ENCODE data around the gene SYNJ2.

Gene SYNJ2

DNA sequence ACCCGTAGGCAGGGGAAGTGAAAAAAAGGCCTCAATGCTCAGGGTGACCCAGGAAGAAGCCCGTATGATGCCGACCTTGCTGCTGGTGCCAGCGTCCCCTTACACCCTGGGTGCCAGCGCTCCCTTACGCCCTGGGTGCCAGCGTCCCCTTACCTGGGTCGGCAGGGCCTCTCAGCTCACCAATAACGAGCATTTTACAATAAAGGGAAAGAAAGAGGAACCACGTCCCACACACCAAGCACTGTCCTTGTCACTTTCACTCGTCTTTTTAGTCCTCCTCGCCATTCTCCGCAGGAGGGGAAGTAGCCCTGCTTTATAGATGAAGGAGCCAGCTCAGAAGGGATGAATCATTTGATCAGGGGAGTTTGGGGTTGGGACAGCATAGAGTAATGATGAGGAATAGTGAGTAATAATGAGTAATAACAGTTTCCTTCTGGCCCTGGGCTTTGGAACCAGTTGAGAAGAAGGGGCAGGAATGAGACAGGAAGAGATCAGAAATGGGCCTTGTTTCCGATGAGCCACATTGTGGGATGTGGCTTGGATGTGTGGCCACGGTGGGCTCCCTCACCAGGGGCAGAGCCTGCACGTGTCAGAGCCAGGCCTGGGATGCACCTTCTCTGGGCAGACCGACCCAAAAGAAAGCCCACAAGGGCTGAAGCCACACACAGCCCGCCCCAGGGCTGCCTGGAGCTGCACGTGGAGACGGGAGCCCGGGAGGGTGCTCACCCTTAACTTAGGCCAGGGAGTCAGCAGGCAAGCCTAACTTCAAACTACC is 75.7 kb downstream of the SYNJ2 start:
- TF ChIP-seq, protein P1, sequence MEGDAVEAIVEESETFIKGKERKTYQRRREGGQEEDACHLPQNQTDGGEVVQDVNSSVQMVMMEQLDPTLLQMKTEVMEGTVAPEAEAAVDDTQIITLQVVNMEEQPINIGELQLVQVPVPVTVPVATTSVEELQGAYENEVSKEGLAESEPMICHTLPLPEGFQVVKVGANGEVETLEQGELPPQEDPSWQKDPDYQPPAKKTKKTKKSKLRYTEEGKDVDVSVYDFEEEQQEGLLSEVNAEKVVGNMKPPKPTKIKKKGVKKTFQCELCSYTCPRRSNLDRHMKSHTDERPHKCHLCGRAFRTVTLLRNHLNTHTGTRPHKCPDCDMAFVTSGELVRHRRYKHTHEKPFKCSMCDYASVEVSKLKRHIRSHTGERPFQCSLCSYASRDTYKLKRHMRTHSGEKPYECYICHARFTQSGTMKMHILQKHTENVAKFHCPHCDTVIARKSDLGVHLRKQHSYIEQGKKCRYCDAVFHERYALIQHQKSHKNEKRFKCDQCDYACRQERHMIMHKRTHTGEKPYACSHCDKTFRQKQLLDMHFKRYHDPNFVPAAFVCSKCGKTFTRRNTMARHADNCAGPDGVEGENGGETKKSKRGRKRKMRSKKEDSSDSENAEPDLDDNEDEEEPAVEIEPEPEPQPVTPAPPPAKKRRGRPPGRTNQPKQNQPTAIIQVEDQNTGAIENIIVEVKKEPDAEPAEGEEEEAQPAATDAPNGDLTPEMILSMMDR (conservative IDR thresholded peaks at IDR 0.05; ENCODE audit: low read depth, low read length), result no peak
- Histone ChIP-seq H2AFZ (ENCODE audit: low read depth) (no peak overlapping the region), H4K20me1 (ENCODE audit: insufficient read depth) (no peaks in the 10 kb centered on the region), H3K36me3 (ENCODE audit: insufficient read depth) (no peaks in the 10 kb centered on the region), H3K27ac (no peak overlapping the region), H3K9ac (no peak overlapping the region), H3K27me3 (ENCODE audit: insufficient read depth, low read depth) (no peaks in the 10 kb centered on the region), H3K79me2 (ENCODE audit: insufficient read depth, low read depth) (no peaks in the 10 kb centered on the region), H3K4me3 (IDR thresholded peaks at IDR 0.05; ENCODE audit: insufficient read depth, low read depth, low read length) (no peak overlapping the region), H3K4me2 (no peak overlapping the region), H3K4me1 (ENCODE audit: low read depth, poor library complexity, severe bottlenecking) (no peaks in the 10 kb centered on the region)

- Histone ChIP-seq H3K79me2 (ENCODE audit: insufficient read depth, low read depth) (no peaks in the 10 kb centered on the region), H3K36me3 (ENCODE audit: insufficient read depth) (no peaks in the 10 kb centered on the region), H3K27ac (no peak overlapping the region), H2AFZ (ENCODE audit: low read depth) (no peak overlapping the region), H3K4me3 (IDR thresholded peaks at IDR 0.05; ENCODE audit: insufficient read depth, low read depth, low read length) (no peak overlapping the region), H3K4me1 (ENCODE audit: low read depth, poor library complexity, severe bottlenecking) (no peaks in the 10 kb centered on the region), H3K9ac (no peak overlapping the region), H3K27me3 (ENCODE audit: insufficient read depth, low read depth) (no peaks in the 10 kb centered on the region), H3K4me2 (no peak overlapping the region), H4K20me1 (ENCODE audit: insufficient read depth) (no peaks in the 10 kb centered on the region)
- TF ChIP-seq, protein P1 (conservative IDR thresholded peaks at IDR 0.05; ENCODE audit: low read depth, low read length), result no peak
These were observed 76.5 kb downstream of the SYNJ2 start for GRCh38 chr6:158058171-158058651.

GRCh38 chr6:158059108-158059507 is 77.4 kb downstream of the SYNJ2 start:
- no peak overlapping the region for H3K9ac ChIP-seq
- no peaks in the 10 kb centered on the region for H3K27me3 ChIP-seq (ENCODE audit: insufficient read depth, low read depth)
- no peaks in the 10 kb centered on the region for H3K4me1 ChIP-seq (ENCODE audit: low read depth, poor library complexity, severe bottlenecking)
- no peak overlapping the region for H3K4me2 ChIP-seq
- no peaks in the 10 kb centered on the region for H3K36me3 ChIP-seq (ENCODE audit: insufficient read depth)
- no peak overlapping the region for H2AFZ ChIP-seq (ENCODE audit: low read depth)
- TF ChIP-seq, protein P1 (conservative IDR thresholded peaks at IDR 0.05; ENCODE audit: low read depth, low read length), result no peak
- H4K20me1 ChIP-seq (ENCODE audit: insufficient read depth), result no peaks in the 10 kb centered on the region
- no peak overlapping the region for H3K4me3 ChIP-seq (IDR thresholded peaks at IDR 0.05; ENCODE audit: insufficient read depth, low read depth, low read length)
- H3K79me2 ChIP-seq (ENCODE audit: insufficient read depth, low read depth), result no peaks in the 10 kb centered on the region
- H3K27ac ChIP-seq, result no peak overlapping the region

GRCh38 chr6:158060455-158061360 is 79.0 kb downstream of the SYNJ2 start:
- no peak overlapping the region for H3K27ac ChIP-seq
- H3K9ac ChIP-seq, result no peak overlapping the region
- H3K4me2 ChIP-seq, result no peak overlapping the region
- no peaks in the 10 kb centered on the region for H3K36me3 ChIP-seq (ENCODE audit: insufficient read depth)
- TF ChIP-seq, protein P1 (conservative IDR thresholded peaks at IDR 0.05; ENCODE audit: low read depth, low read length), result no peak
- H3K4me1 ChIP-seq (ENCODE audit: low read depth, poor library complexity, severe bottlenecking), result no peaks in the 10 kb centered on the region
- H4K20me1 ChIP-seq (ENCODE audit: insufficient read depth), result no peaks in the 10 kb centered on the region
- H2AFZ ChIP-seq (ENCODE audit: low read depth), result no peak overlapping the region
- H3K79me2 ChIP-seq (ENCODE audit: insufficient read depth, low read depth), result no peaks in the 10 kb centered on the region
- H3K27me3 ChIP-seq (ENCODE audit: insufficient read depth, low read depth), result no peaks in the 10 kb centered on the region
- no peak overlapping the region for H3K4me3 ChIP-seq (IDR thresholded peaks at IDR 0.05; ENCODE audit: insufficient read depth, low read depth, low read length)
